ENCODE results near the gene JAKMIP1.

Gene JAKMIP1

GRCh38 chr4:6192245-6192644 is 8.1 kb downstream of the JAKMIP1 start:
- H3K4me3 ChIP-seq (ENCODE audit: low read depth, low read length): no peak overlapping the region
- in situ Hi-C loops (cut with HindIII; ENCODE audit: low sequenced_read_pairs): no loop called here
- no peak for DNase-seq (ENCODE audit: low read depth, low spot score)
- TF ChIP-seq CTCF (IDR thresholded peaks at IDR 0.05; ENCODE audit: low read depth, low read length): no peak

- TF ChIP-seq CTCF (IDR thresholded peaks at IDR 0.05; ENCODE audit: low read depth, low read length): no peak
- in situ Hi-C loops (cut with HindIII; ENCODE audit: low sequenced_read_pairs): no loop called here
- DNase-seq (ENCODE audit: low read depth, low spot score): no peak
- H3K4me3 ChIP-seq (ENCODE audit: low read depth, low read length): no peak overlapping the region
These were observed 8.8 kb downstream of the JAKMIP1 start for GRCh38 chr4:6191448-6192130.

GRCh38 chr4:6190486-6190885 is 9.9 kb downstream of the JAKMIP1 start:
- no peak for TF ChIP-seq CTCF (IDR thresholded peaks at IDR 0.05; ENCODE audit: low read depth, low read length)
- in situ Hi-C loops (cut with HindIII; ENCODE audit: low sequenced_read_pairs): no loop called here
- no peak overlapping the region for H3K4me3 ChIP-seq (ENCODE audit: low read depth, low read length)
- DNase-seq (ENCODE audit: low read depth, low spot score): no peak

- no peak for TF ChIP-seq CTCF (IDR thresholded peaks at IDR 0.05; ENCODE audit: low read depth, low read length)
- H3K4me3 ChIP-seq (ENCODE audit: low read depth, low read length): no peak overlapping the region
- DNase-seq (ENCODE audit: low read depth, low spot score): no peak
- in situ Hi-C loops (cut with HindIII; ENCODE audit: low sequenced_read_pairs): no loop called here
These were observed 10.8 kb downstream of the JAKMIP1 start for GRCh38 chr4:6189511-6189910.

GRCh38 chr4:6188687-6189305 is 11.6 kb downstream of the JAKMIP1 start:
- DNase-seq (ENCODE audit: low read depth, low spot score): no peak
- TF ChIP-seq CTCF (IDR thresholded peaks at IDR 0.05; ENCODE audit: low read depth, low read length): no peak
- in situ Hi-C loops (cut with HindIII; ENCODE audit: low sequenced_read_pairs): no loop called here

GRCh38 chr4:6184169-6184568 is 16.2 kb downstream of the JAKMIP1 start:
- no peak overlapping the region for H3K4me3 ChIP-seq (ENCODE audit: low read depth, low read length)
- in situ Hi-C loops (cut with HindIII; ENCODE audit: low sequenced_read_pairs): no loop called here
- no peak for DNase-seq (ENCODE audit: low read depth, low spot score)
- TF ChIP-seq CTCF (IDR thresholded peaks at IDR 0.05; ENCODE audit: low read depth, low read length): no peak

More at GRCh38 chr4:6188687-6189305, 11.6 kb downstream of the JAKMIP1 start:
- no peak overlapping the region for H3K4me3 ChIP-seq (ENCODE audit: low read depth, low read length)
